Fibroblast of lung (primary cell): ENCODE results near the gene KCNJ5. TPM values are rescaled to one million over a fixed set of nuclear protein-coding genes. Genes with fewer than 3 reads are reported as not detected.
"Not testable (repeated sequence)": the region's sequence is repeated elsewhere in the genome, so short reads cannot be mapped to it uniquely, and the experiment has no call there.

Source experiments
- DNase-seq, 2 donors: peaks; one replicate each; pipeline versions ENCODE4 v3.0.0 to v3.0.0-alpha.2; 2010; ENCODE audit warnings: low read depth in 2 of 2
- H2AFZ ChIP-seq: 2 replicates; pipeline ENCODE4 v1.5.1; 2012; ENCODE audit warnings: low read length, control low read depth, inconsistent platforms
- H3K27ac ChIP-seq: 2 replicates; pipeline ENCODE4 v1.5.1; 2011; ENCODE audit warnings: low read length, control low read depth; ENCODE audit not compliant: insufficient read depth
- H3K27me3 ChIP-seq: 2 replicates; pipeline ENCODE4 v1.5.1; 2011; ENCODE audit warnings: mild to moderate bottlenecking, low read length; ENCODE audit not compliant: control insufficient read depth, insufficient read depth
- H3K36me3 ChIP-seq: 2 replicates; pipeline ENCODE4 v1.5.1; 2011; ENCODE audit warnings: low read length; ENCODE audit not compliant: control insufficient read depth, insufficient read depth
- H3K4me1 ChIP-seq: 2 replicates; pipeline ENCODE4 v1.5.1; 2011; ENCODE audit warnings: low read length; ENCODE audit not compliant: control insufficient read depth, insufficient read depth; ENCODE audit errors: extremely low read depth
- H3K4me2 ChIP-seq: 2 replicates; pipeline ENCODE4 v1.5.1; 2011; ENCODE audit warnings: low read length, control low read depth; ENCODE audit not compliant: insufficient read depth; ENCODE audit errors: extremely low read depth
- H3K4me3 ChIP-seq, 4 experiments: fragments of 200-600 bp in 1 of 4; sonication (generic) in 1 of 4; replicated peaks in 1 of 4; 2 replicates each; pipeline ENCODE4 v1.5.1; 2011 to 2016; ENCODE audit warnings: low read length in 4 of 4, low read depth in 3 of 4, mild to moderate bottlenecking in 3 of 4, control low read depth in 2 of 4, inconsistent platforms in 1 of 4, mixed read lengths in 1 of 4; ENCODE audit not compliant: insufficient read depth in 1 of 4; ENCODE audit errors: control extremely low read depth in 1 of 4
- H3K79me2 ChIP-seq: 2 replicates; pipeline ENCODE4 v1.5.1; 2012; ENCODE audit warnings: mild to moderate bottlenecking, low read length, inconsistent platforms; ENCODE audit not compliant: control insufficient read depth, insufficient read depth
- H3K9ac ChIP-seq: 2 replicates; pipeline ENCODE4 v1.5.1; 2011; ENCODE audit warnings: mild to moderate bottlenecking, low read length, control low read depth; ENCODE audit not compliant: insufficient read depth
- H3K9me3 ChIP-seq: 2 replicates; pipeline ENCODE4 v1.5.1; 2012; ENCODE audit warnings: low read depth, low read length; ENCODE audit not compliant: control insufficient read depth, insufficient read depth
- H4K20me1 ChIP-seq: 2 replicates; pipeline ENCODE4 v1.5.1; 2011; ENCODE audit warnings: low read length; ENCODE audit not compliant: control insufficient read depth, insufficient read depth; ENCODE audit errors: extremely low read depth
- CTCF ChIP-seq, 2 donors: IDR thresholded peaks in 1 of 2; conservative IDR thresholded peaks in 1 of 2; 1 replicate in 1 of 2; 2 replicates in 1 of 2; pipeline ENCODE4 v1.5.1; 2011 to 2012; ENCODE audit warnings: low read length in 2 of 2, control low read depth in 1 of 2, inconsistent platforms in 1 of 2, low read depth in 1 of 2, mild to moderate bottlenecking in 1 of 2
- EZH2 ChIP-seq: IDR thresholded peaks from 2 replicates; pipeline ENCODE4 v1.5.1; 2012; ENCODE audit warnings: low read length, control low read depth, mild to moderate bottlenecking; ENCODE audit errors: missing control alignments
- polyA plus RNA-seq, 2 donors: library from polyadenylated mRNA; depleted of rRNA in 1 of 2; stranded (reverse) in 1 of 2; unstranded in 1 of 2; fragments of >200 nt; gene quantifications; 2 replicates each; pipeline ENCODE4 v1.2.1, GENCODE V29; 2011 to 2012; ENCODE audit warnings: missing spikeins in 1 of 2
- total RNA-seq: library from RNA; depleted of rRNA; stranded (reverse); fragments of >200 nt; gene quantifications from 2 replicates; pipeline ENCODE4 v1.2.1, GENCODE V29; 2014

KCNJ5 gene
- total and polyA plus RNA-seq, 2 donors (not counting 1 experiment from before 2014, with no cell fraction given): 0.24 to 0.33 TPM

GRCh38 chr11:128917144-128917724 lies 26.1 kb downstream of the KCNJ5 start:
- H3K27me3 ChIP-seq: peaks cover 3% of the 10 kb centered on the region
- TF ChIP-seq EZH2 (no peak), CTCF (conservative IDR thresholded peaks at IDR 0.05 in 1 of 2, IDR thresholded peaks at IDR 0.05 in 1 of 2; ENCODE audit: low read depth in 1 of 2, low read length in 2 of 2) (no peak)
- no peaks in the 10 kb centered on the region for H3K9me3 ChIP-seq
- no peaks in the 10 kb centered on the region for H4K20me1 ChIP-seq
- no peaks in the 10 kb centered on the region for H3K79me2 ChIP-seq
- H3K4me2 ChIP-seq: no peak overlapping the region
- no peak overlapping the region for H3K9ac ChIP-seq
- H3K4me3 ChIP-seq: no peak overlapping the region
- no peaks in the 10 kb centered on the region for H3K36me3 ChIP-seq
- no peak for DNase-seq
- no peaks in the 10 kb centered on the region for H3K4me1 ChIP-seq
- H2AFZ ChIP-seq: no peak overlapping the region
- no peak overlapping the region for H3K27ac ChIP-seq

GRCh38 chr11:128919216-128919615 lies 28.1 kb downstream of the KCNJ5 start:
- Histone ChIP-seq H3K27me3 (peaks cover 3% of the 10 kb centered on the region), H3K4me1 (no peaks in the 10 kb centered on the region), H3K27ac (no peak overlapping the region), H3K4me3 (no peak overlapping the region), H4K20me1 (no peaks in the 10 kb centered on the region), H3K4me2 (no peak overlapping the region), H3K36me3 (no peaks in the 10 kb centered on the region), H2AFZ (no peak overlapping the region), H3K9me3 (no peaks in the 10 kb centered on the region), H3K9ac (no peak overlapping the region), H3K79me2 (no peaks in the 10 kb centered on the region)
- TF ChIP-seq EZH2: no peak
- no peak for TF ChIP-seq CTCF (conservative IDR thresholded peaks at IDR 0.05 in 1 of 2, IDR thresholded peaks at IDR 0.05 in 1 of 2; ENCODE audit: low read depth in 1 of 2, low read length in 2 of 2)
- no peak for DNase-seq

GRCh38 chr11:128919635-128920034 lies 28.5 kb downstream of the KCNJ5 start:
- not testable (repeated sequence) for H3K9me3 ChIP-seq, H2AFZ ChIP-seq, H3K27me3 ChIP-seq, H4K20me1 ChIP-seq, H3K36me3 ChIP-seq, H3K4me1 ChIP-seq, H3K9ac ChIP-seq, DNase-seq, H3K79me2 ChIP-seq, H3K27ac ChIP-seq, H3K4me2 ChIP-seq, H3K4me3 ChIP-seq
